HG02763 (cell line): Measurements from ENCODE around the gene GPR4.
"Not testable (repeated sequence)": the region's sequence is repeated elsewhere in the genome, so short reads cannot be mapped to it uniquely, and the experiment has no call there.

ENCODE experiments used
- ATAC-seq: cut with Tn5 transposase; IDR thresholded peaks from one replicate; pipeline ENCODE4 v1.9.1; 2021; ENCODE audit warnings: mild to moderate bottlenecking, moderate library complexity; ENCODE audit not compliant: unreplicated experiment

GPR4 gene

DNA sequence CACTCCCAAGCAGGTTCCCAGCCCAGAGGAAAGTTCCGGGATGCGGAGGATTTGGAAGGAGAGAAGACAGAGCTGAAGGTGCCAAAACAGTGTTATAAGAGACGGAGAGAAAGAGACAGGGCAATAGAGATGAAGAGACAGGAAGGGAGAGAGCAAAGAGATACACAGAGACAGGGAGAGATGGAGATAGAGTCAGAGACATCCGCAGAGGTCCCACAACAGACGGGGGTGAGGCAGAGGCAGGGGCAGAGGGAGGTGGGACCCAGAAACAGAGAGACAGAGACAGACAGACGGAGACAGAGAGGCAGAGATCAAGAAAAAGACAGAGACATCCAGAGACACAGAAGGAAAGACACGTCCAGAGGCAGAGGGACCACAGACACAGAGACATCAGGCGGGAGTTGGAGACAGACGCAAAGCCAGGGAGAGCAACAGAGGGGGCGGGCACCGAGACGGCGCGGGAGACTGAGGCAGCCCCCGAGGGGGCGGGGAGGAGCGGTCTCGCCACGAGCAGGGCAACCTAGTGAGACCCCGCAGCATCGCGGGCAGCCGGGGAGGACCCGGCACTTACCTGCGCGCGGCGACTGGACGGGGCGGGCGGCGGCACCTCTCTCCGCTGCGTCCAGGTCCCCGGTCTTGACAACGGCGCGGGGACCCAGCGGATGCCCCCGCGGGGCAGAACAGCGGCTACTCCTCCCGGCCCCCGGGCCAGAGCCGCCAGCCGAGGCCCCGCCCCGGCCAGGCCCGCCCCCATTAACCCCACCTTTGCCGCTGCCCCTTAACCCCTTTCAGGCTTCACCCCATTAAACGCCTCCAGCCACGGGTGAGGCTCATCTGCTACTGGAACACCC is at the start of gene GPR4:
GPR4 (minus strand) TSS at position 689 of the 851 bp plus-strand sequence. CDS start 10,346 bp downstream, outside the sequence.
- ATAC-seq: no peak

DNA sequence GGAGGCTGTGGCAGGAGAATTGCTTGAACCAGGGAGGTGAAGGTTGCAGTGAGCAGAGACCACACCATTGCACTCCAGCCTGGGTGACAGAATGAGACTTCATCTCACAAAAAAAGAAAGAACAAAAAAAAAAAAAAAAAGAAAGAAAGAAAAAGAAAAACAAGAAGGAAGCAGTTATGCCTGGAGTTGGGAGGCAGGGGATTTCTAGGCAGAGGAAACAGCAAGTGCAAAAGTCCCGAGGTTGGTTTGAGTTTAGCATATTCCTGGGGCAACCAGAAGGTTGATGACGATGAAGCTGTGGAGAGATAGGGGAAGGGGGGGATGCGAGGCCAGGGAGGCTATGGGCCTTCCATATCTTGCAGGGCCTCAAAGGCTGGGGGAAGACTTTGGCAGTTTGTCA is 48.7 kb upstream of the GPR4 start:
- no peak for ATAC-seq

DNA sequence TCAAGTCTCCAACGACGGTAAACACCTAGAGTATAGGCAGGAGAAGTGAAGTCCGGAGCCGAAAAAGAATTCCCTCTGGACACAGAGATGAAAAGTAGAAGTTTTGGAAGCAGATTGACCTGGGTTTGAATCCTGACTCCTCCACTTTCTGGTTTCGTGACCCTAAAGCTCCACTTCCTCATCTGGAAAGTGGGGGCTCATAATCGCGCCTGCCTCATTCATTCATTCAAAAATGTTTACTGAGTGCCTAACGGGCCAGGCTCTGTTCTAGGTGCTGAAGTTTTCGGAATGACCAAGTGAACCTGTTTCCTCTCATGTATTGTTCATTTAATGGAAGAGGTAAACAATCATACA is 44.3 kb upstream of the GPR4 start:
- ATAC-seq: no peak

DNA sequence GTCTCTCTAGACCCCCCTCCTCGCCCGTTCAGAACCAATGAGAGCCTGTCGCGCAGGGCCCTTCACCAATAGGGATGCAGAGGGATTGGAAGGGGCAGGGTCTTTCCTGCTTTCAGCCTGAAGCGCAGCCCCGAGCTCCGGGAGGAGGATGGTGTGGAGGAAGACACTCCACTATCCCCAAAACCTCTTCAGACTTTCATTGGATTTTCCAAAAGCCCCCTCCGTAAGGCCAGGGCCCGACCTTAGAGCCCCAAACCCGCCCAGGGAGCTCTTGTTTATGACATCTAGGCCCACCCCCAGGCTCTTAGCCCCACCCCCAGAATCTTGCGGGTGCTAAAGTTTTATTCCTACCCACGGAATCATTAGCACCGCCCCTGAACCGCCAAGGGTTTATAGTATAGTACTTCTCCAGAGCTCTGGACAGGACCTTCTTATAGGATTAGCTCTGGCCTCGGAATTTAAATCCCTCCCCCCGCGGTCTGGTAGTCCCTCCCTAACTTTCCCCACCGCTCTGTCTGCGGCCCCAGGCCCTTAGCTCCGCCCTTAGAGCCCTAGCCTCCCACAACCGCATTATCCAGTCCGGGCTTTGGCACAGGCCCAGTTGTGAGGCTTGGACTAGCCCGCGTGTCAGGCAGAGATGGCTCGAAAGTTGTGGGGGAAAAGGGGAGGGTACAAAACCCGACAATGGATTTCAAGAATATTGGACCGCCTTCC is 43.8 kb upstream of the GPR4 start:
- peak; percentile 26 for ATAC-seq

DNA sequence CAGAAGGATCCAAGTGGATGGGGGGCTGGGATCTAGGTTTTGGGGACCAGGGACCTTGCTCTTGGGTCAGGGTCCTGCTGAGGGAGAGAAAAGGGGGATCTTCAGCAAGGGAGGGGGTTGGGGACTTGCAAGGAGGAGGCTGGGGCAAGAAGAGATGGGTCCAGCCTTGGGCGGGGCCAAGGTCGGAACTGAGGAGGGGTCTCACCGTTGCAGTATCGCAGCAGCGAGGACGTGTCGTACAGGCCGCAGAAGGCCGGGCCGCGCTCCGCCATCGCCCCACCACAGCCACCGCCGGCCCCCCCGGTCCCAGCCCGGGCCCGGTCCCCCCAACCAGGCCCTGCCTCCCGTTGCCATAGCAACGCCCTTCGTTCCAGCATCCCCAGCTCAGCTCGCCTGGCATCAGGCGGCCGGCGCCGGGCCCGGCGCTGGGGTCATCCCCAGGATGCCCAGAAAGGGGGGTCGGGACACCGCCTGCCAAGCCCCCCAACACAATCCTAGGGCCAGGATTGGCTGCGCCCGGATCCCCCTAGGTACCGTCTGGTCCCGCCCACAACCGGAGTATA is 43.1 kb upstream of the GPR4 start:
- no peak for ATAC-seq

DNA sequence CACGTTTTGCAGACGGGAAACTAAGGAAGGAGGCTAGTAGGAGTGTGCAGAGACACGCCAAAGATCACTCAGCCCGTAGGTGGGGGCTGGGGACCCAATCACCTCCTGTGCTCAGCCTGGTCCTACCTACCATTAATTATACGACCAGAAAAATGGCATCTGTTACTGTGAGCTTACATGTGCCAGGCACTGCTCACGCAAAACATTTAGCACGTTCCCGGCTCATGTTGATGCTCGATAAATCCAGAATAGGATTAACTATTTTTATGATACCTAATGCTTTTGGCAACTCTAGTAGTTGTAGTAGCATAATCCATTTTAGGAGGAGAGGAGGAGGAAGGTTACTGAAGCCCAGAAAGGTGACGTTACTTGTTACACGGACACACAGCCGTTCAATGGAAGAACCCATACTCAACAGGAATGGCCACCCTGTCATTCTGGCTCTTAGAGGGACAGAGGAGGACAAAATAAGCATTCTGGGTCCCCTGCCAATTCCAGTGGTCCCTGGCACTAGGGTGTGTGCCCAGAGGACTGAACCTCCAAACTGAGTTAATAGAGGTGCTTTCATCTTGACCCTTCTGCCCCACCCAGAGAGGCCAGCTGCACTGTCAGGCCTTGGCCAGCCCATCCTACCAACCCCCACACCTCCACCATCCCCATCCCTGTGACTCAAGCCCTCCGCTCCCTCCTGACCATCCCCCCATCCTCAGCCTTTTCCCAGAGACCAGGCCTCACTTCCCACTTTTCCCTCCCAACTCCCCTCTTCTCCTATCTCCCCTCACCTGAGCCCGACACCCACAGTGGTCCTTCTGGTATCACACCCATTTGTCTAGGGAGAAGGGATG is 42.1 kb upstream of the GPR4 start:
- no peak for ATAC-seq

DNA sequence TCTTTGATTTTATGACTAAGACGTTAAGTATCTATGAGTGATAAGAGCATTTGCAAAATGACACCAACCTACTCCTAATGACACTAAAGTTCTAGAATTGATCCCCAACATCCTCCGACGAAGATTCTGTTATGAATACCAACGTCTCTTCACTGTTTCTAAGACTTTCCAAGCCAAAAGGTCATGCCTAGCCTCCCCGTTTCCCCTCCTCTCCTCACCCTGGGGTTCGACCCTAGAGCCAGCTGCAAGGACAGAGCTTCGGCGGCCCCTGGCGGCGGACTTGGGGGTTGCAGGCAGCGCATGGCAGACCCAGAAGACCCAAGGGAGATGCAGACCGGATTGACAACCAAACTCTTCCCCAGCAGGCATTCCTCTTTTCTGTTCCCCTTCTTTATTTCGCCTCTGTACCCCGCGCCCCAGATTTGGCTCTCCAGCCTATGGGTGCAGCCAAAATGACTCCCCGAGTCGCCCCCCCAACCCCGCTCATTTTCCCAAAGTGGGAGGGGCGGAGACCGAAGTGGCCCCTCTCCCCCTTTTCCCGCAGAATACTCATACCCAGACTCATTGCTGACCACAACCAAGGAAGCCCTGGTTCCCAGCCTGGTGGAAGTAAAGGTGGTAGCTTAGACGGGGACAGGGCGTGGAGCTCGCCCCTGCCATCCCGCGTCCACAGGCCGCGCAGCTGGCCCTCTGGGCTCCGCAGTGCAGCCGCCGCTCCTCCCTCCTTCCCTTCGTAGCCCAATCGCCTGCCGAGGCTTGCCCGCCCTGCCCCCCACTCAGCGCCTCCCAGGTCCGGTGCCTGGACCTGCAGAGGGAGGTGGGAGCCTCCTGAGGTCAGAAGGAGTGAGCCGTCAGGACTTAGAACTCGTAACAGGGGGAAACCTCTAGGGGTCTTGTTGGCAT is 41.3 kb upstream of the GPR4 start:
- peak; percentile 27 for ATAC-seq

DNA sequence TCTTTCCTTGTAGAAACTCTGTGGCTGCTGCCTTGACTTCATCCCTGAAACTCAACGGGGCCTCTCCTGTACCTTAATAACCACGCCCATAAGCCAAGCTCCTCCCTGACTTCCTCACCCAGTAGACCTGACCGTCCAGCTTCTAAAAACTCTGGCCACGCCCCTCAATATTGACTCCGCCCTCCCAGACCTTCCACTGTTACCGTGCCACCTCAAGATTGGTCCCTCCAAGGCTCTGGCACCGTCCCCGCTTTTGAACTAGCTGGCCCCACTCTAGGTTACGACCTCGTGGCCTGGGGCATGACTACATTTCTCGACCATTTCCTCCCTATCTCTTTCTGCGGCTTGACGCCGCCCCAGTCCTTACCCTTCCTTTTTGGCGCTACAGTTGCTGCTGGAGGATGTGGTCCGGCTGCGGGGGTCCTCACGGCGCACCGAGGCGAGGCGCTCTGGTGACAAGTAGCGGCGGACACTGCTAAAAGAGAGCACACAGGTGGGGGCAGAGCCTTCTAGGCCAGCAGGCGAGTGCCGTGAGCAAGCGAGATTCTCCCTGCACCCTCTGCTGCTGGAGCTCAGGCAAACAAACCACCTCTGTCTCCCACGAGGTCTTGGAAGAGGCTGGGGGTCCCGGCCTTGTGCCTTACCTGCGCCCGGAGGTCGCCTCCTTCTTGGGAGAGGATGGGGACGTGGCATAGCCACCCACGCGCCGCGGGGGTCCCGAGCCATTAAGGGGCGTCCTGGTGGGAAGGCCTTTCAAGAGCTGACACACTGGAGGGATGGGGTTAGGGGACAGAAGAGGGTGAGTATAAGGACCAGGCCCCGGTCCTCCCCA is 39.5 kb upstream of the GPR4 start:
- peak; percentile 27 for ATAC-seq

DNA sequence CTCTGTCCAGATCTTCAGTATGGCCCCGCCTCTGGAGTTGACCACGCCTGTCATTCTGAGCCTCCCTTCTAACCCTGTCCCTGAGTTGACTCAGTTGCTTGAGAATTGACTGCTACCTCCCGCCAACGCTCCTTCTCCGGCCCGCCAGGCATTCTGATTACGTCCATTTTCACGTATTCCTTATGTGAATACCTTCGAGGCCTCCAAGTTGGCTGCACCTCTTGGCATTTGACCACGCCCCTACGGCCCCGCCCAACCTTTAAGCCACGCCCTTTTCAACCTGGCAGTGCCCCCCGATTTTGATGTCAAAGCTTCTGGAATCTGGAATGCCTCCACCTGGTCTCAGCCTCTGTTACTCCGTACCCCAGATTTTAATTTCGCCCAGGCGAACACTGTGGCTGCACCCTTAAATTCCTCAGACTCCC is 38.8 kb upstream of the GPR4 start:
- ATAC-seq: no peak

DNA sequence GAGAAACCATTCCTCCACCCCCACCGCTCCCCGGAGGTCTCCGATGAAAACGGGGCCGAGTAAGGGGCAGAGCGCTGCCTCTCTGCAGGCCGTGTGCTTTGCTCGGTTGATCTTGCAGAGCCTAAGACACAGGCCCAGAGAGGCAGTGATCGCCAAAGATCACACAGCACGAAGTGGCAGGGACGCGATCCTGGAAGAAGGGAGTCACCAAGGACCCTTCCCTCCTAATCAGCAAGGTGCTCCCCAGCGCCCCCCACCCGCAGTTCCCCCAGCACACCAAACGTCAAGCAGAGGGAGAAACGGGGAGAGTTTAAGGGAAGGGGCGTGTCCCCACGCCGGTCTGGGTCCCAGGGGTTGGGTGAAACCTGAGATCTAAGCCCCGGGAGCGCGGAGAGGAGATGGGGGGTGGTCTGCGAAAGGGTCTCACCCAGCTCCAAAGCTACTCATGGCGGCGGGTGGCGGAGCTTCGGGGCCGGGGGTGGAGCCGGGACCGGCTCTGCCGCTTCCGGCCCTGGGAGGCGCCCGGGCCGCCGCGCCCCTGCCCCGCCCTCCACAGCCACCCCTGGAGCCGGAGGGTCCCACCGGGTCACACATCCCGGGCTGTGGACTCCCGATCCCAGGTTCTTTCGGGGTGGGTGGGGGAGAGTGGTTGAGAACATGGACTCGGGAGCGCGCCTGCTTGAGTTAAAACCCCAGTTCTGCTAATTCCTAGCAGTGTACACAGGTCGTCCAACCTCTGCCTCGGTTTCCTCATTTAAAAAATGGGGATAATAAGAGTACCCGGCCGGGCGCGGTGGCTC is 37.1 kb upstream of the GPR4 start, which contains the start of gene EML2:
EML2 (minus strand) TSS at position 468 of the 800 bp plus-strand sequence; CDS start at position 447, 21 bp downstream.
- ATAC-seq: no peak

DNA sequence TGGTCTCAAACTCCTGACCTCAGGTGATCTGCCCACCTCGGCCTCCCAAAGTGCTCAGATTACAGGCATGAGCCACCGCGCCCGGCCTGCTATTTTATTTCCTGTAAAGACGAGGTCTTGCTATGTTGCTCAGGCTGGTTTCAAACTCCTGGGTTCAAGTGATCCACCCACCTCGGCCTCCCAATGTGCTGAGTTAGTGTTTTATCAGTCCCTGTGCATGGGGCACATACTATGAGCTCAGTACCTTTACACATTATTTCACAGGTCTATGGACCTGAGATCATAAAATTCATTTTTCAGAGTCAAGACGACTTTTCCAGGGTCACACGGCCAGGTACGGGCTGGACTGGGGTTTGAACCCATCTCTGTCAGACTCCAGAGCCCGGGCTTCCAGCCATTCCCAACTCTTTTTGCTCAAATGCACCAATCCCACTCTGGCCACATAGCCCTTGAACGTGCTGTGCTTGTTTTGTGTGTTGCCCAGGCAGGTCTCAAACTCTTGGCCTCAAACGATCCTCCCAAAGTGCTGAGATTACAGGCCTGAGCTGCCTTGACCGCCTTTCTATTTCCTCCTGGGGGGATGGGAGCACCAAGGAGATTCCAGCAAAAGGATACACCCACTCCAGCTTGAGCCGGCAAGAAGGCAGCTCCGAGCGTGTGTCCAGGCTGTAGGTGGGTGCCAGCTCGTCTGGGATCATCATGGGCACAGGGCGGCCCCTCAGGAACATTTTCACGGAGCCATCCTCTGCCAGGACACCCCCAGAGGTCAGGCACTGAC is 36.1 kb upstream of the GPR4 start:
- no peak for ATAC-seq

DNA sequence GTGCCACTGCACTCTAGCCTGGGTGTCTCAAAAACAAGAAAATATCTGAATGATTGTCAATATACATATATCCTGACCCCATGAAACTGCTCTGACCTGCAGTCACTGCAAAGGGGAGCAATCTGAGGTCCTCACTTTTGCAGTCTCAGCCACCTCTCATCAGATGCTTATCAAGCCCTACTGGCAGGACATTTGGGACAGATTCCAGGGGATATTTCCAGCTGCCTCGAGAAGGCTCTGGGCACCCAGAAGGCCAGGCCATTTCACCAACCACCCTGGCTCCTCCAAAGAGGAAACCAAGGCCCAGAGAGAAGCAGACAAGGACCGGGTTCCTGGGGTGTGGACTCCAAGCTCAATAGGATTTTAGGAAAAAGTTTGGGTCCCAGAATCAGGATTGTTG is 34.9 kb upstream of the GPR4 start:
- ATAC-seq: no peak

DNA sequence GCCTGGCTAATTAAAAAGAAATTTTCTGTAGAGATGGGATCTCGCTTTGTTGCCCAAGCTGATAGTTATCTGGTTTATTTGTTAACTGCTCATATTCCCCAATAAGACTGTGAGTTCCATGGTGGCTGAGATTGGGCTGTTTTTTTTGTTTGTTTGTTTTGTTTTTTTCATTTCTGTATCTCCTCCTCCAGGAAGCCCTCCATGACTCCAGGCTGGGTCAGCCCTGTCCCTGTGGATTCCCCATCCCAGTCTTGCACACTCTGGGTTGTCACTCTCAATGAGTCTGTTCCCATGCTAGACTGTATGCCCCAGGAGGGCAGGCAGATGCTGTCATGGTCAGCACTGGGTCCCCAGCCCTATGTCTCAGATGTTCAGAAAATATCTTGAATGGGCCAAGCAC is 34.3 kb upstream of the GPR4 start:
- no peak for ATAC-seq

DNA sequence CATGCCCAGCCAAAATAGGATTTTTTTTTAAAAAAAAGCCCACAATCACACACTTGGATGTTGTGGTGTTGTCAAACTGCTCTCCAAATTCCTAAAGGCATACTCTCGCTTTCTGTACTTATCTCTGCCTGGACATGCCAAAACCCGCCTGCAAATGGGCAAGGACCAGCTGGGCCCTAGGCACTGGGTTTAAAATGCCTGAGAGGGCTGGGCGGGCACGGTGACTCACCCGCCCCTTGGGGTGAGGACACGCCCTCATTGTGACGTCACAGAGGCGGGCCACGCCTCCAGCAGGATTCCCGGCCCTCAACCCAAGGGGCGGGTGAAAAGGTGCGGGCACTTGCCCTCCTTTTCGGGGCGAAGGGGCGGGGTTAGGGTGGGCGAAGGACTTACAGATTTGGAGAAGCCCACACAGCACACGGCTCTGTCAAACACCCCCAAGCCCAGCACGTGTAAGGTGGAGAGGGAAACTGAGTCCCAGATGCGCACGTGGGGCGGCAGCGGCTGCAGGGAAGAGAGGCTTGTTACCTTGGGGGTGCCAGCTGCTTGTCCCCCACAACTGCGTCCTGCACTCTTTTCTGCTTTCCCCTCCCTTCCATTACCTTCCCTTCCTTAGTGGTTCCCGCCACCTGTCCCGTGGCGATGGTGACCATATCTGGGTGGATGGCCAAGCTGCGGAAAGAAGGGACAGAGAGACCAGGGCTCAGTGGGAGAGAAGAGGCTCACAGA is 30.6 kb upstream of the GPR4 start:
- ATAC-seq: no peak

DNA sequence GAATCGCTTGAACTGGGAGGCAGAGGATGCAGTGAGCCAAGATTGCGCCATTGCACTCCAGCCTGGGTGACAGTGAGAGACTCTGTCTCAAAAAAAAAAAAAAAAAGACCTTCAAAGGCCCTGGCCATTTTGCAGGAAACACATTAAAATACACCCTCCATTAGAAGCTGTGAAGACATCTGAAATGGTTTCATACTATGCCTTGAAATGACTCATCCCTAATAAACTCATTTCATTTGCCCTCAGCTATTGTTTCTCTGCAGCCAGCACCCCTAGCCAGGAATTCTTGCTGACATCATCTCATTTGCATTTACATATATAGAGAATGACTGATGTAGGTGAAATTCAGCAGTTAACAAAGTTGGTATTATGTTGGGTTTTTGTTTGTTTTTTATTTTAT is 28.5 kb upstream of the GPR4 start:
- no peak for ATAC-seq

DNA sequence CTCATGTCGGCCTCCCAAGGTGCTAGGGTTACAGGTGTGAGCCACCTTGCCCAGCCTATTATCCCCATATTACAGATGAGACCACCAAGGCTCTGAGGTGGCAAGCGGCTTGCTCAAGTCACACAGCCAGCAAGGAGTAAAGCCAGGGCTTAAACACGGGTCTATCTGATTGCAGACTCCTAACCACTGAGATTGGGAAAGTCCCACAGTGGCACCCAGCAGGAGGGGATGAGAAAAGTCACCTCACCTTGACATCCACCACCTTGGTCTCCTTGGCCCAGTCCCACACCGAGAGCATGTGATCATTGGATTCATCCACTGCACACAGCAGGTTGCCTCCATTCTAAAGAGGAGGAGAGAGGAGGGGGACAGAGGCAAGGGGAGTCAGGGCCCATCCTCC is 27.7 kb upstream of the GPR4 start:
- no peak for ATAC-seq

DNA sequence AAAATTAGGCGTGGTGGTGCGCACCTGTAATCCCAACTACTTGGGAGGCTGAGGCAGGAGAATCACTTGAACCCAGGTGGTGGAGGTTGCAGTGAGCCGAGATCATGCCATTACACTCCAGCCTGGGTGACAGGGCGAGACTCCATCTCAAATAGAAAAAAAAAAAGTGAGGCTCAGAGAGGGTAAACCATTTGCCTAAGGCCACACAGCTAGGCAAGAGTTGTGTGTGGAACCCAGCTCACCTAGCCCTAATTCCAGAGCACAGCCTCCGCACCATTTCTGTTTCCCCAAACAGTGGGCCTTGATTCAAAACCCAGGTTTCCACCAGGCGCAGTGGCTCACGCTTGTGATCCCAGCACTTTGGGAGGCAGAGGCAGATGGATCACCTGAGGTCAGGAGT is 26.2 kb upstream of the GPR4 start:
- not testable (repeated sequence) for ATAC-seq
